ENCODE data around the gene CCNK. TPM values are rescaled to one million over a fixed set of nuclear protein-coding genes. Genes with fewer than 3 reads are reported as not detected.

The CCNK gene
- total RNA-seq, 2 donors from 2014 or later, result 78.6 to 105 TPM

DNA sequence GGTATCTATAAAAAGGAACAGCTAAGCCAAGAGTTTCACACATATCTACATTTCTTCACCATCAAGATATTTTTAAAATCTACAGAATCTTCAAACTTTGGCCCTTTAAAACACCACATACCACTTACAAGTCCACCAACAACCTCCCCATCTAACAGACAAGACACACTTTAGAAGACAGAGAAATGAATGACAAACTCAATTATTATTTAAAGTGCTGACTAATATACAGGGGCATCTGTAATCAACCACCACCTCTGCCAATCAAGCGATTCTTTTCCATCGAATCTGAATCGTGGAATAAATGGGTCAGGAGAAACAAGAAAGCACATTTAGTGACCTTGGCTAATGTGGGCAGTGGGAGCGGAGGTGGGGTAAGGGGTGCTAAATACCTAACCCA is 8.3 kb upstream of the CCNK start:
- peak overlapping the region in 1 of 2 donors; percentile 27 for H3K27ac Mint-ChIP-seq
- peaks cover 55 to 59% of the 10 kb centered on the region in 2 donors for H3K4me1 Mint-ChIP-seq (ENCODE audit: low read depth in 2 of 2)
- no peak overlapping the region for H3K4me3 Mint-ChIP-seq
- ATAC-seq (no peak), DNase-seq (ENCODE audit: low spot score) (no peak)
- H3K27me3 Mint-ChIP-seq, result no peaks in the 10 kb centered on the region
- H3K36me3 Mint-ChIP-seq, result no peaks in the 10 kb centered on the region
- H3K9me3 Mint-ChIP-seq, result no peaks in the 10 kb centered on the region

DNA sequence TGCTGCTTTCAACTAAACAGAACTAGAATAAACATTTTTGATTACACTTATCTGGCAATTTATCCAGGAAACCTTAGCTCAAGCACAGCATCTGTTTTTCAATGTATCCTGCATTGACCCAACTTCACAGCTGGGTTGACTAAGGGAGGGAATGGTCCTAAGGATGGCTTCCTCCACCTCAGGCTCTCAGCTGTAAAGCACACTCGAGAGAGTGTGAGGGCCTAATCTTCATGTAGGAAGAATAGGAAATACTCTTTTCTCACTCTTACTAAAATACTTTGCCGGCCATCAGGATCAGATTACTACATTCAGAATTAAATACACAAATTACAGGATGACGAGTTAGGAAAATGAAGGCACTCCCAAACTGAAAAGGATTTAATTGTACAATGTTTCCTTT is 7.8 kb upstream of the CCNK start:
- no peak for DNase-seq (ENCODE audit: low spot score)
- Mint-ChIP-seq H3K27me3 (no peaks in the 10 kb centered on the region), H3K27ac (peak overlapping the region in 1 of 2 donors; percentile 23), H3K9me3 (no peaks in the 10 kb centered on the region), H3K4me3 (no peak overlapping the region), H3K36me3 (no peaks in the 10 kb centered on the region), H3K4me1 (ENCODE audit: low read depth in 2 of 2) (peaks cover 55 to 59% of the 10 kb centered on the region in 2 donors)
- ATAC-seq, result no peak

GRCh38 chr14:99475179-99475578 is 6.0 kb upstream of the CCNK start:
- H3K36me3 Mint-ChIP-seq, result no peaks in the 10 kb centered on the region
- no peak for ATAC-seq
- H3K9me3 Mint-ChIP-seq, result no peaks in the 10 kb centered on the region
- no peaks in the 10 kb centered on the region for H3K27me3 Mint-ChIP-seq
- H3K4me1 Mint-ChIP-seq (ENCODE audit: low read depth in 2 of 2), result peaks cover 48 to 53% of the 10 kb centered on the region in 2 donors
- DNase-seq (ENCODE audit: low spot score), result no peak
- no peak overlapping the region for H3K27ac Mint-ChIP-seq
- H3K4me3 Mint-ChIP-seq, result no peak overlapping the region

GRCh38 chr14:99475660-99476059 is 5.5 kb upstream of the CCNK start:
- Mint-ChIP-seq H3K36me3 (no peaks in the 10 kb centered on the region), H3K4me1 (ENCODE audit: low read depth in 2 of 2) (peaks cover 43 to 51% of the 10 kb centered on the region in 2 donors)

DNA sequence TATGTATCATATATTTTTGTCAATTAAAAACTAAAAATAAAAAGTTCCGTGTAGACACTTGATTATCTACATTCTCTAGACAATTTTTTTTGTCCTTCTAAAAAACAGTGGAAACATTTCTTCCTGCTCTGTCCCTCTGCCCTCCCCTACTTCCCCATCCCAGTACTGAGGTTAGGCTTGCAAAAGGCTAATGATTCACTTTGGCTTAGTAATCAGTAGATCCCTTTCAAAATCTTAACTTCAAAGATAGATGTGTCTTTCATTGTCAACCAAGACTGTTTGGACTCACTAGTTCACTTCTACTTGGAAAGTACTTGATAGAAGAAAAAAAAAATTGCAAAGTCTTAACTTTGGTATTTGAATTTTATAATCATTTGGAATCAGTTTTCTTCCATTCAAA is 4.3 kb upstream of the CCNK start:
- Mint-ChIP-seq H3K27me3 (no peaks in the 10 kb centered on the region), H3K27ac (peak overlapping the region in 1 of 2 donors; percentile 61), H3K36me3 (no peaks in the 10 kb centered on the region), H3K4me1 (ENCODE audit: low read depth in 2 of 2) (peaks cover 35 to 47% of the 10 kb centered on the region in 2 donors), H3K9me3 (no peaks in the 10 kb centered on the region), H3K4me3 (no peak overlapping the region)
- ATAC-seq (no peak), DNase-seq (ENCODE audit: low spot score) (no peak)

More at GRCh38 chr14:99475660-99476059, 5.5 kb upstream of the CCNK start:
- H3K9me3 Mint-ChIP-seq, result no peaks in the 10 kb centered on the region
- H3K27me3 Mint-ChIP-seq, result no peaks in the 10 kb centered on the region
- no peak overlapping the region for H3K4me3 Mint-ChIP-seq
- ATAC-seq (no peak), DNase-seq (ENCODE audit: low spot score) (no peak)
- H3K27ac Mint-ChIP-seq, result no peak overlapping the region

GRCh38 chr14:99478128-99478527 is 3.1 kb upstream of the CCNK start:
- Mint-ChIP-seq H3K36me3 (no peaks in the 10 kb centered on the region), H3K4me1 (ENCODE audit: low read depth in 2 of 2) (peaks cover 42 to 50% of the 10 kb centered on the region in 2 donors), H3K4me3 (peak overlapping the region; percentile 88), H3K27me3 (no peaks in the 10 kb centered on the region), H3K9me3 (no peaks in the 10 kb centered on the region), H3K27ac (peak overlapping the region; percentile 57 to 87)
- no peak for ATAC-seq
- DNase-seq (ENCODE audit: low spot score), result no peak

DNA sequence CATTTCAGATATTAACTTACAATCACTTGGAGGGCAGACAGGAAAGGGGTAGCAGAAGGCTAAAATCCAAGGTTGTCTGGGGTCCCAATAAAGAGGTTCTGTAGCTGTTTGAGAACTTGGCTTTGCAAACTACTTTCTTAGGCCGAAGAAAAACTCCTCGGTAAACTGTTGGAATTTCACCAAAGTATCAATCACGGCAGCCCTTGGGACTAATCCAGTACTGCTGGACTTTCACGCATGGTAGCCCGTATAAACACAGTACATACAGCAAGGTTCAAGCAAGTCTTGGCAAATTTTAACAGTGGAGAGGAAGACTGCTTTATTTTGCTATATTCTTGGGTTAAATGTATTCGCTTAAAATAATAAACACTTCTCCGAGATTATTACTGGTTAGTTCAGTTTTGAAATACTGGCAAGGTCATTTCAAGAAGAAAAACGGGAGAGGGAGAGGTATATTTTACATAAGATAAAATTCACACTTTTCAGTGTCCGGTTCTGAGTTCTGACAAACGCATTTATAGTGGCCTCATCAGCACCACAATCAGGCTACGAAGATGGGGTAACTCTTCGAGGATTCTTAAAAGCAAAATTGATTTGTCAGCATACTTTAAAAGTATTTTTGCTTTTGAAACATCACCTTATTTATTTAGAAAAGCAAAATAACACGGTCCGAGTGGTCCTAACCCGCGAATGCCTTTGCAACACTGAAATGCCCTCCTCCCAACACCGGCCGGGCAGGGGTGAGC is 1.9 kb upstream of the CCNK start:
- Mint-ChIP-seq H3K36me3 (no peaks in the 10 kb centered on the region), H3K4me1 (ENCODE audit: low read depth in 2 of 2) (peaks cover 53% of the 10 kb centered on the region in 2 donors), H3K4me3 (peak overlapping the region; percentile 88), H3K27ac (peak overlapping the region; percentile 57 to 87), H3K27me3 (no peaks in the 10 kb centered on the region), H3K9me3 (no peaks in the 10 kb centered on the region)
- DNase-seq (ENCODE audit: low spot score), result no peak
- no peak for ATAC-seq

- no peak for ATAC-seq
- Mint-ChIP-seq H3K36me3 (no peaks in the 10 kb centered on the region), H3K9me3 (no peaks in the 10 kb centered on the region), H3K4me3 (peak within 1 kb of the TSS; percentile 89), H3K4me1 (ENCODE audit: low read depth in 2 of 2) (peaks cover 51 to 53% of the 10 kb centered on the region in 2 donors), H3K27me3 (no peaks in the 10 kb centered on the region), H3K27ac (peak within 1 kb of the TSS; percentile 91 to 97)
- DNase-seq (ENCODE audit: low spot score), result peak; percentile 66
Observed at GRCh38 chr14:99479906-99480869, 1.0 kb upstream of the CCNK start, which contains the start of gene SETD3. SETD3 (minus strand) TSS chr14:99480859; CDS start chr14:99465805, 15,054 bp downstream.

DNA sequence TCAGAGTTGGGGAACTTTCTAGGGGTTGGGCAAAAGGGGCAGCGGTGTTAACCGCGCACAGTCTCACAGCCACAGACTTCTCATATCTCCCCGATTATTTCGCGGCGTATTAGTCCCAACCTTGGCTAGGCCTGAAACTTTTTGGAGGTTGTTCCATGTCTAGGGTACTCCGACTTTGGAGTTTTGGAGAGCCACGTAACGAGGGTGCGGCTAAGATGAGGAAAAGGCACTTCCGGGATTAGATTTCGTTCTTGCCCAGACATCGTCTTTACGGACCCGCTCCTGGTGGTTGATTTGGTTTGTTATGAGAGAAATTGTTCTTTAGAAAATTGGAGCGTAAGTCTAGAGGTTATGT is 513 bp downstream of the CCNK start:
- DNase-seq (ENCODE audit: low spot score), result no peak

GRCh38 chr14:99484106-99484505 is 2.9 kb downstream of the CCNK start:
- ATAC-seq, result no peak
- Mint-ChIP-seq H3K27ac (peak overlapping the region in 1 of 2 donors; percentile 20), H3K4me1 (ENCODE audit: low read depth in 2 of 2) (peaks cover 37 to 47% of the 10 kb centered on the region in 2 donors), H3K9me3 (no peaks in the 10 kb centered on the region), H3K27me3 (no peaks in the 10 kb centered on the region), H3K36me3 (no peaks in the 10 kb centered on the region), H3K4me3 (no peak overlapping the region)
- DNase-seq (ENCODE audit: low spot score), result no peak

More for the DNA sequence above, 513 bp downstream of the CCNK start:
- ATAC-seq, result no peak
- no peaks in the 10 kb centered on the region for H3K36me3 Mint-ChIP-seq
- no peaks in the 10 kb centered on the region for H3K27me3 Mint-ChIP-seq
- peak overlapping the region; percentile 91 to 97 for H3K27ac Mint-ChIP-seq
- no peaks in the 10 kb centered on the region for H3K9me3 Mint-ChIP-seq
- peak overlapping the region; percentile 89 for H3K4me3 Mint-ChIP-seq
- H3K4me1 Mint-ChIP-seq (ENCODE audit: low read depth in 2 of 2), result peaks cover 51 to 54% of the 10 kb centered on the region in 2 donors

DNA sequence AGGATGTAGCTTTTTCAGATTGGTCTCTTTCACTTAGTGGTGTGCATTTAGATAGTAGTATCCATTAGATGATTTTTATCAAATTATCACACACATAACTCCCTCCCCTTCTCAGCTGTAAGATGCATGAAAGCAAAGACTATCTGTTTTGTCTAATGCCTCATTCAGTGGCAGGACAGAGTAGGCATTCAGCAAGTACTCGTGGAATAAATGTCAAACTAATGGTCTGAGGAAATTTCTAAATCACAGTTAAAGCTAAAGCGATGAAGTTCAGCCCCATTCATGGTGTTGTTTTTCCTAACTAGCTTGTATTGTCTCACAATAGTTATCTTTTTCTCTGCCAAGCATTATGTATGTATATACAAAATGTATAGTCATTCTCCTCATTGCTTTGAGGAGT is 16.1 kb downstream of the CCNK start:
- Mint-ChIP-seq H3K9me3 (no peaks in the 10 kb centered on the region), H3K36me3 (peaks cover 28% of the 10 kb centered on the region), H3K27ac (no peak overlapping the region), H3K4me3 (no peak overlapping the region), H3K27me3 (no peaks in the 10 kb centered on the region), H3K4me1 (ENCODE audit: low read depth in 2 of 2) (peaks cover 14 to 22% of the 10 kb centered on the region in 2 donors)
- DNase-seq (ENCODE audit: low spot score) (no peak), ATAC-seq (no peak)

DNA sequence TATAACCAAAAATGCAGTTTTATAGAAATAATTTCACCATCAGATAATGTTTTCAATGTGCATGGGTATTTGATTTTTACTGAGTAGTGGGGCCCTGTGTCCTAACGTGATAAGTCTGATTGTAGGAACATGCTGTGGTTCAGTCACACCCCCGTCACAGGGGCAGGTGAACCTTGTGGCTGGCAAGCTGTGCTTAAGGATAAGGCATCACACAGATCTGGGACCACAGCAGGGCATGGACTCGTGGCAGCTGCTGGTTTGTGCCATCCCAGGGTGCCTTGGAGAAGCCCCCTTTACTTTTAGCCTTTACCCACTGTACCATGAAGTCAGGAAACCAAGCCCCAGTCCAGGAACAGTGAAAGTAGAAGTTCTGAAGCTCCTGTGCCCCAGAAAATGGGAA is 16.7 kb downstream of the CCNK start:
- H3K27ac Mint-ChIP-seq, result no peak overlapping the region
- no peak for DNase-seq (ENCODE audit: low spot score)
- H3K9me3 Mint-ChIP-seq, result no peaks in the 10 kb centered on the region
- peaks cover 28% of the 10 kb centered on the region for H3K36me3 Mint-ChIP-seq
- peaks cover 13 to 18% of the 10 kb centered on the region in 2 donors for H3K4me1 Mint-ChIP-seq (ENCODE audit: low read depth in 2 of 2)
- no peaks in the 10 kb centered on the region for H3K27me3 Mint-ChIP-seq
- no peak overlapping the region for H3K4me3 Mint-ChIP-seq
- no peak for ATAC-seq

- Mint-ChIP-seq H3K36me3 (peaks cover 26% of the 10 kb centered on the region), H3K4me1 (ENCODE audit: low read depth in 2 of 2) (no peaks in the 10 kb centered on the region), H3K27me3 (no peaks in the 10 kb centered on the region), H3K27ac (no peak overlapping the region), H3K9me3 (no peaks in the 10 kb centered on the region), H3K4me3 (no peak overlapping the region)
- ATAC-seq (no peak), DNase-seq (ENCODE audit: low spot score) (no peak)
Observed at GRCh38 chr14:99502989-99503421, 21.8 kb downstream of the CCNK start.
